IMR-90 (cell line): ENCODE results near the gene FBXL7.

Experiments used
- BHLHE40 ChIP-seq: fragments of 150-350 bp; IDR thresholded peaks from 2 replicates; pipeline ENCODE4 v1.6.1; 2016; ENCODE audit warnings: mild to moderate bottlenecking, low read depth, low read length
- CEBPB ChIP-seq: IDR thresholded peaks from 2 replicates; pipeline ENCODE4 v1.6.1; 2012; ENCODE audit warnings: low read depth, low read length, improper control_type of control experiment
- CHD1 ChIP-seq: IDR thresholded peaks from 2 replicates; pipeline ENCODE4 v1.6.1; 2012; ENCODE audit warnings: low read depth, low read length, improper control_type of control experiment
- FOS ChIP-seq: fragments of 150-350 bp; IDR thresholded peaks from 2 replicates; pipeline ENCODE4 v1.6.1; 2016; ENCODE audit warnings: low read depth, low read length
- MAFK ChIP-seq: IDR thresholded peaks from 2 replicates; pipeline ENCODE4 v1.6.1; 2012; ENCODE audit warnings: low read depth, low read length, improper control_type of control experiment
- MAZ ChIP-seq: IDR thresholded peaks from 2 replicates; pipeline ENCODE4 v1.6.1; 2012; ENCODE audit warnings: low read depth, mild to moderate bottlenecking, low read length, improper control_type of control experiment, moderate library complexity, borderline replicate concordance
- MXI1 ChIP-seq: IDR thresholded peaks from 2 replicates; pipeline ENCODE4 v1.6.1; 2012; ENCODE audit warnings: low read depth, mild to moderate bottlenecking, low read length, moderate library complexity, borderline replicate concordance
- POLR2A ChIP-seq: IDR thresholded peaks from 2 replicates; pipeline ENCODE4 v1.6.1; 2012; ENCODE audit warnings: mild to moderate bottlenecking, low read depth, low read length
- RAD21 ChIP-seq: IDR thresholded peaks from 2 replicates; pipeline ENCODE4 v1.6.1; 2012; ENCODE audit warnings: low read length, improper control_type of control experiment
- RCOR1 ChIP-seq: IDR thresholded peaks from 2 replicates; pipeline ENCODE4 v1.6.1; 2012; ENCODE audit warnings: mild to moderate bottlenecking, low read length, improper control_type of control experiment; ENCODE audit not compliant: insufficient replicate concordance
- RFX5 ChIP-seq: IDR thresholded peaks from 2 replicates; pipeline ENCODE4 v1.8.0; 2012; ENCODE audit warnings: low read depth, mild to moderate bottlenecking, low read length, moderate library complexity
- SMC3 ChIP-seq: fragments of 150-350 bp; IDR thresholded peaks from 2 replicates; pipeline ENCODE4 v1.6.1; 2016; ENCODE audit warnings: low read depth, mild to moderate bottlenecking, antibody characterized with exemption, low read length, moderate library complexity
- USF2 ChIP-seq: fragments of 150-350 bp; IDR thresholded peaks from 2 replicates; pipeline ENCODE4 v1.6.1; 2017; ENCODE audit warnings: mild to moderate bottlenecking, antibody characterized with exemption, low read length, low read depth
- TF ChIP-seq, protein P1 (sequence below): conservative IDR thresholded peaks from 2 replicates; pipeline ENCODE4 v1.5.1; 2012; ENCODE audit warnings: mild to moderate bottlenecking, low read depth, low read length, improper control_type of control experiment

- no peak for TF ChIP-seq CEBPB
- TF ChIP-seq POLR2A = no peak
- TF ChIP-seq RCOR1 = no peak
- TF ChIP-seq CHD1 = no peak
- TF ChIP-seq, protein P1, sequence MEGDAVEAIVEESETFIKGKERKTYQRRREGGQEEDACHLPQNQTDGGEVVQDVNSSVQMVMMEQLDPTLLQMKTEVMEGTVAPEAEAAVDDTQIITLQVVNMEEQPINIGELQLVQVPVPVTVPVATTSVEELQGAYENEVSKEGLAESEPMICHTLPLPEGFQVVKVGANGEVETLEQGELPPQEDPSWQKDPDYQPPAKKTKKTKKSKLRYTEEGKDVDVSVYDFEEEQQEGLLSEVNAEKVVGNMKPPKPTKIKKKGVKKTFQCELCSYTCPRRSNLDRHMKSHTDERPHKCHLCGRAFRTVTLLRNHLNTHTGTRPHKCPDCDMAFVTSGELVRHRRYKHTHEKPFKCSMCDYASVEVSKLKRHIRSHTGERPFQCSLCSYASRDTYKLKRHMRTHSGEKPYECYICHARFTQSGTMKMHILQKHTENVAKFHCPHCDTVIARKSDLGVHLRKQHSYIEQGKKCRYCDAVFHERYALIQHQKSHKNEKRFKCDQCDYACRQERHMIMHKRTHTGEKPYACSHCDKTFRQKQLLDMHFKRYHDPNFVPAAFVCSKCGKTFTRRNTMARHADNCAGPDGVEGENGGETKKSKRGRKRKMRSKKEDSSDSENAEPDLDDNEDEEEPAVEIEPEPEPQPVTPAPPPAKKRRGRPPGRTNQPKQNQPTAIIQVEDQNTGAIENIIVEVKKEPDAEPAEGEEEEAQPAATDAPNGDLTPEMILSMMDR = no peak
- TF ChIP-seq MAFK = no peak
- no peak for TF ChIP-seq MAZ
- no peak for TF ChIP-seq SMC3
- TF ChIP-seq USF2 = no peak
- TF ChIP-seq BHLHE40 = no peak
- TF ChIP-seq RAD21 = no peak
- TF ChIP-seq RFX5 = no peak
- TF ChIP-seq FOS = no peak
- TF ChIP-seq MXI1 = no peak
Measured at GRCh38 chr5:15968993-15969392, 469.0 kb downstream of the FBXL7 start.
